Stimulated activated CD4-positive, alpha-beta T cell treated with anti-CD3 and anti-CD28 coated beads, Interleukin-4, amount 100 ng/mL, for 1 hour (primary cell): ENCODE measurements around the gene DMXL1.

Source experiments
- DNase-seq: peaks from one replicate; pipeline ENCODE4 v3.0.0-alpha.2; 2020

Gene DMXL1, protein sequence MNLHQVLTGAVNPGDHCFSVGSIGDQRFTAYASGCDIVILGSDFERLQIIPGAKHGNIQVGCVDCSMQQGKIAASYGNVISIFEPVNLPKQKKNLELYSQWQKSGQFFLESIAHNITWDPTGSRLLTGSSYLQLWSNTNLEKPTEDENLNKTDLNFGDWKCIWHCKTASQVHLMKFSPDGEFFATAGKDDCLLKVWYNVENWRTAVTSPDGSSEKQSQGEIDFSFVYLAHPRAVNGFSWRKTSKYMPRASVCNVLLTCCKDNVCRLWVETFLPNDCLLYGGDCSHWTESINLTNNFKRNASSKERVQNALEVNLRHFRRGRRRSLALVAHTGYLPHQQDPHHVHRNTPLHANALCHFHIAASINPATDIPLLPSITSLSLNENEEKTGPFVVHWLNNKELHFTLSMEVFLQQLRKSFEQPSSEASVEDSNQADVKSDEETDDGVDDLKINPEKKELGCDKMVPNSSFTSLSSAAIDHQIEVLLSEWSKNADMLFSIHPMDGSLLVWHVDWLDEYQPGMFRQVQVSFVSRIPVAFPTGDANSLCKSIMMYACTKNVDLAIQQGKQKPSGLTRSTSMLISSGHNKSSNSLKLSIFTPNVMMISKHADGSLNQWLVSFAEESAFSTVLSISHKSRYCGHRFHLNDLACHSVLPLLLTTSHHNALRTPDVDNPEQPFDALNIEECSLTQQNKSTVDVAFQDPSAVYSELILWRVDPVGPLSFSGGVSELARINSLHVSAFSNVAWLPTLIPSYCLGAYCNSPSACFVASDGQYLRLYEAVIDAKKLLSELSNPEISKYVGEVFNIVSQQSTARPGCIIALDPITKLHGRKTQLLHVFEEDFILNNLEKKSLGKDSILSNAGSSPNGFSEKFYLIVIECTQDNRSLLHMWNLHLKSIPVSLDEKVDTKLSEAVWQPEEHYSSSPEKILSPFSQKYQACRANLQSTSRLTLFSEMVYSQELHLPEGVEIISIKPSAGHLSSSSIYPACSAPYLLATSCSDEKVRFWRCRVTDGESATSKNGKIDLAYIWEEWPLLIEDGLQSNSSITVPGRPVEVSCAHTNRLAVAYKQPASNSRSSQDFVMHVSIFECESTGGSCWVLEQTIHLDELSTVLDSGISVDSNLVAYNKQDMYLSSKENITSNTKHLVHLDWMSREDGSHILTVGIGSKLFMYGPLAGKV (N-terminal part only)

DNA sequence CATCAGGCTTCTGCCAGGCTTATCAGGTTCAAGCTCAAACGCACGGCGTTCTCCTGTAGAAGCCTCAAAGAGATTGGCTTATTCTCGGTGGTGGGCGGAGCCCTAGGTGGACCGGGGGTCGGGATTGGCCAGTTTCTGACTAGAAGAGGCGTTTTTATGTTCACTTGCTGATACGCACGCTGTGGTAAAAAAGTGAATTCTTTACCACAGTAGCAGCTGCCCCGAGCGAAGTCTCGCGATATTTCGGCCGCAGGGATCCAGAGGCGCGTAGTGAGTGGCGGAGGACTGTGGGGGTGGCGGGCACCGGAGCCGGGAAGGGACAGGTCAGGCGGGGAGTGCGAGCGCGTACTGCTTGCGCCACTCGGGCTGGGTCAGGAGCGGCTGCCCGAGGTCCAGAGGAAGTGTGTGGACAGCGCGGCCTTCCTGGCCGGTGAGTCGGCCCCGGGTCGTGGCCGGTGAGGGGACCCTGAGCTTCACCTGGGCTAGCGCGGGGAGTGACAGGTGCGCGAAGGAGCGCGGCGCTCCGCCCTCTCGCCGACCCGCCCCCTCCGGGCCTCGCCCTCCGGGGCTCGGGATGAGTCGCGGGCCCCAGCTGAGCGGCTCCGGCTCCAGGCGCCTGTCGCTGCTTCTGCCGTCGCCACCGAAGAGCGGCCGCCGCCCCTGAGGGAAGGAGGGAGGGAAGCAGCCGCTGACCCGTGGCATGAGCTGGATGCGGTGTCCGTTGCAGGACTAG is at the start of gene DMXL1:
Gene DMXL1 (plus strand): TSS at position 260 of the 733 bp plus-strand sequence. CDS start 483 bp downstream, outside the sequence.
- DNase-seq, result peak; percentile 97

DNA sequence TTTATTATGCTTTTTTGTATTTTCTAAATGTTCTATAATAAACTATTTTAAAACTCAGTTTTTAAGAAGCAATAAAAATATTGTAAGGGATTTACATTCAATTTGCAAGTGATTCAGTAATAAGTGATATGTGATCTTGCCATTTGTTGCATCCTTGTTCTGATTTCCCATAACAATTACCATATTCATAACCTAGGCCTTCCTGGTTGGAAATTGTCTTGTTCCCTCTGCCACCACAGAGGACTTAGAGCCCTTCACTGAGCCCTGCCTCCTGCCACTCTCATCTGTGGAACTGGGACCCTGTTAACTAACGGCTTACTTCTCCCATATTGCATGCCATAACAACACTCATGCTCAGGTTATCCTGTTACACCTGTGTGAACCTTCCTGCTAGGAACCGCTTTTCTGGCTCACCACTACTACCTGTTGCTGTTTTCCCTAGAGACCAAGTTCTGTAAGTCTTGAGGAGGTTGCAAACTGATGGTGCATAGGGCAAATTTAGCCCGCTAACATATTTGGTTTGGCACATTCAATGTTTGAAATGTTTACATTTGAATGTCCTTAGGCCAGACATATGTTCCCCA is 49.6 kb upstream of the DMXL1 start:
- DNase-seq, result no peak

DNA sequence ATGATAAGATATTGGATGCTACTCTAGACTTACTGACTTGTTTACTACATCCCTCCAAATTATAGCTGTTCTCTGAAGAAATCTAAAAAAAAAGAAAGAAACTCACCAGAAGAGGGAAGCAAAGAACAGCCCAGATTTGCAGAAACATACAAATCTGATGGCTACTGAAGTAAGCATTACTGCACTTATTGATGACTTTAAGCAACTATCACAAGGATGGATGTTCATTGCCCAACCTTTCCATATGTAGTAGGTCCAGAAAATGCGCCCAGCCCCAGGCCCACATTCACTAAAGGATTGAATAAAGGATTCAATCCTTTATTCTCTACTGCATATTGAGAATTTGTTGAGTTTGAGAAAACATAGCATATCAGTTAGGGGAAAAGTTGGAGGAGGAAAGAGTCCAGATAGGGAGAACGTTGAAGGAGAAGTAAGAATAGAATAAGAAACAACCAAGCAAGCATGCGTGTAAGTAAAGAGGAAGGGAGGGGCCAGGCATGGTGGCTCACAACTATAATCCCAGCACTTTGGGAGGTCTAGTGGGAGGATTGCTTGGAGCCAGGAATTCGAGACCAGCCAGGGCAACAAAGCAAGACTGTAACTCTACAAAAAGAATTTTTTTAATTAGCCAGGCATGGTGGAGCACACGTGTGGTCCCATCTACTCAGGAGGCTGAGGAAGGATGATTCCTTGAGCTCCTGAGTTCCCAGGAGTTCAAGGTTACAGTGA is 48.7 kb upstream of the DMXL1 start:
- no peak for DNase-seq

DNA sequence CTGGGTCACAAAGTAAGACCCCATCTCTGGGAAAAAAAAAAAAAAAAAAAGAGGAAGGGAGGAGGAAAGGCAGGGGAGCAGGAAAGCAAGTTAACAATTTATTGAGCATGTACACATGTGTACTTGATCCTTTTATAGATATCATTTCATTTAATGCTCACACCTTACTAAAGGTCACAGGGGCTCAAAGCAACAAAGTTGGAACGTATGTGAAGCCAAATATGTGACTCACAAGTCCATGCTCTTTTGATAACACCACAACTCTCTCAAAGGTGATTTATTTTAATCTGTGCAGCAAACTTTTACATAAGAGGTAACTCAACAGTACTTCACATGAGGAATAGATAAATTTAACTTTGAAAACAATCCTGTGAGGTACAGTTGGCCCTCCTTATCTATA is 48.1 kb upstream of the DMXL1 start:
- DNase-seq, result no peak

DNA sequence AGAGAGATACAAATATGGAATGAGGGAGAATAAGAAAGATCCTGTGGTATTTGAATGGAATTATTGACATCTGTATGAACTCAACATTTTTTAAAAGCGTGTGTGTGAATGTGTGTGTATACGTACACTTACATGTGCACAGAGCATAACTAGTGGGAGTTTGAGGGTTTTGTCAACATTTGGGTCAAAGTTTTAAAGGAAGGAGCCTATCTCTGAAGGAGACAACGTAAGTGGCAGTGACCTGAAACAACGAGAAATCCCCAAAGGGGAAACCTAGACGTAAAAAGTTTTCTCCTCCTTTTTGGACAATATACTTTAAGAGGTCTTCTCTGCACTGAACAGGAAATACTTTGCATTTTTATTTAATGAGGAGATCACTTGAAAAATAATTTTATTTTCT is 42.3 kb upstream of the DMXL1 start:
- DNase-seq, result no peak

DNA sequence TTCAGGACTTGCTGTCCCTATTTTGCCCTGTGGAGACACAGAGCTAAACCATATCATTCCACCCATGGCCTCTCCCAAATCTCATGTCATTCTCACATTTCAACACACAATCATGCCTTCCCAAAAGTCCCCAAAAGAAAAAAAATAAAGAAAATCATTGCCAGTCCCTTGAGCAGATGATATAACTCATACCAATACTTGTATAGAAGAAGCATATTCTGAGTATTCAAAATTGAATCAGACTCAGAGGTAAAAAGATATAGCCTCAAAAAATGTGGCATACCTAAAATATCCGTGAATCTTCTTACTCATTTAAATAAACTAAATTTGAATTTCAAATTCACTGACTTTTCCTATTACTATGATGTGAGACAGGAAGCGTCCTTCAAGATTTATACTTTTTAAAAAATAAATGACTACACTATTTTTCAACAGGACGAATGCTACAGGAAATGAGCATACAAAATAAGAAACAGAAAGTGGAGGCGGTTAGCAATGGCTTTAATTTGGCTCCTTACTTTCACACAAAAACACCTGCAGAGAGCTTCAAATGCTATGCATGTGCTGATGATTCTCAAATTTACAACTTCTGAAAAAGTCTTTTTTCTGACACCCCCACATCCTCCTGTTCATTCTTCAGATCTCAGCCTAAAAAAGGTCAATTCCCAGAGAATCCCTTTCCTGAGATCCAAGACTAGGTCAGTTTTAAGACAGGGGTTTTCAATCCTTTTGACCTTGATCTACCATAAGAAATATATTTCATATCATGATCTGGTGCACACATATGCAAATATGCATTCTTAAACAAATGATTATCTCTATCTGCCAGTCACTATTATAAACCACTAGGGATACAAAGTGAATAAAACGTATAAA is 39.6 kb upstream of the DMXL1 start:
- DNase-seq, result no peak

DNA sequence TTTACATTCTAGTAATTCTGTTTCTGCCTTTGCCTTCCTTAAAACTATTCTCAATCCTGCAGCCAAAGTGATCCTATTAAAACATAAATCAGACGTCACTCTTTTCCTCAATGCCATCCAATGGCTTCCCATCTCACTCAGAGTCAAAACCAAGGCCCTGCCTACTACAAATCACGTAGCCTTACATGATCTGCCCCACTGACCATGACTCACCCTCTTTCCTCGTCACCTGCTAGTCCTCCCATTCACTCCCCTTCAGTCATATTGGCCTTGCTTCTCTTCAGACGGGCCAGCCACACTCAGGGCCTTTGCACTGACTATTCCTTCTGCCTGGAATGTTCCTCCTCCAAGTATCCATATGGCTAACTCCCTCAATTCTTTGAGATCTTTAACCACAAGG is 39.0 kb upstream of the DMXL1 start:
- DNase-seq, result no peak

DNA sequence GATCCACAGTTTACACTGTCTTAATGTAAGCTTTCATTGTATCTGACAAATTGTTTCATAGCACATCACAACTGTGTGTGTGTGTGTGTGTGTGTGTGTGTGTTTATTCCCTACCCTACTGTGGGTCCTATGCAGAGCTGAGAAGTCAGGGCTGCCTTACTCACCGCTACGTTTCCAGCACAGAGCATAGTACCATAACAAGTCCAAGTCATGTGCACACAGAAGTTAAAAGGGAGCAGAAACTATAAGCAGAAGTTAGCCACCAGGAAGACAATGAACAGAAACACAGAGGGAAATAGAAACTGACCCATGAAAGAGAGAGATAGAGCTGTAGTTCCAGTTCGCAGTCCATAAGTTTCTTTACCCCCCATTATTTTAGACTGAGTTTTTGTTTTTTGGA is 38.2 kb upstream of the DMXL1 start:
- no peak for DNase-seq

DNA sequence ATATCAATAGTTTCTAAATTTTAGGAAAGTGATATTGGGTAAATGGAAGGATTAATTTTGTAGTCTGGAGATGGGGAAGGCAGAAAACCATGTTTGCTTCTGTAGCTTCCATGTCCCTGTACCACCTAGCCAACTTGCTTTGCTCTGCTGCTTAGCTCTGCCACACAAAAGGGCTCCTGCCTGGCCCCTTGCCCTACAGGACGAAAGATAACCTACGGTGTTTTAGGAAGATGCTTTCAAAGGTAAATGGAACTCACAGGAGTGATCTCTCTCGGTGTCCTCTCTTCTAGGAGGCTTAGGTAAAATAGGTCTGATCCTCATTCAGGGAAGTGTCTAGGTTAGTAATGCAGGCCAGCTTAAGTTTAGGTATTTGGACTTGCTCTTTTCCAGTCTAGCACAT is 37.8 kb upstream of the DMXL1 start:
- no peak for DNase-seq

DNA sequence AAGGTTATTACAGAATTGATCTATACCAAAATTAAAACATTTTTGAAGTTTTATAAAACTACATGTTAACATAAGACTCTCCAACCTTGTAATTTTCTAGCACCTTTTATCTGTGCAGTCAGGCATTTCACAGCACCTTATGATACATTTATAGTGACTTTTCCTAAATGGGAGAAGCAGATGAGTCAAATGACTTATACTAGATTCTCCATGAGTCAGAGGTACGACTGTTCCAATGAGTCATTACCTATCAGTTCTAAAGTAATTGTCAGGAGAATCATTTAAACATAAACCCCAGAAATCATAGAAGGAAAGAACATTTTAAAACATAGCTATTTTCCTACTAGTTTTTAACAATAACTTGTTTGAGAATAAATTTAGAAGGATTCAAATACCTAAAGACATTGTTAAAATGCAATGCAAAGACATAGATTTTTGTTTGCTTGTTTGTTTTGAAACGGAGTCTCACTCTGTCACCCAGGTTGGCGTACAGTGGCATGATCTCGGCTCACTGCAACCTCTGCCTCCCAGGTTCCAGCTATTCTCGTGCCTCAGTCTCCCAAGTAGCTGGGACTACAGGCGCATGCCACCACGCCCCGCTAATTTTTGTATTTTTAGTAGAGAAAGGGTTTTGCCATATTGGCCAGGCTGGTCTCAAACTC is 34.7 kb upstream of the DMXL1 start:
- no peak for DNase-seq

DNA sequence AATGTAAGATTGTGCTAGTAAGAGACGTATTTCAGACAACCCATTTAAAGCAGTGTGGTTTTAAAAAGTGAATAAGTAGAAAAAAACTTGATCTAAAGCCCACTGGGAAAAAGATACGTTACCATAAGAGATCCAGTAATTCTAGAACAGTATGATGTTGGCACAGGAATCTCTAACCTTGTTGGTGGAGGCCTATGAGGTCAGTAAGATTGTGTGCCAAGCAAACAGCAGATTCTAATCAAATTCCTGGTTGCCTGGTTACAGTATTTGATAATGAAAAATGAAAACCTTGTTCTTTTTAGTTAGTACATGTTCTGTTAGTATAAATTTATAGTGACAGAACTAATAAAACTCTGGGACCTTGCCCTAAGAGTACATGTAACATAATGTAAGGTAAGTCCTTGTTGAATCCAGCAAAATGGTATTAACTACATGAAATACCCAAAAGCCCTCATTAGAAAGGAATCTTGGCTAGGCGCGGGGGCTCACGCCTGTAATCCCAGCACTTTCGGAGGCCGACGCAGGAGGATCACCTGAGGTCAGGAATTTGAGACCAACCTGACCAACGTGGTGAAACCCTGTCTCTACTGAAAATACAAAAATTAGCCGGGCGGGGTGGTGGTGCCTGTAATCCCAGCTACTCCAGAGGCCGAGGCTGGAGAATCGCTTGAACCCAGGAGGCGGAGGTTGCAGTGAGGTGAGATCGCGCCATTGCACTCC is 33.2 kb upstream of the DMXL1 start:
- no peak for DNase-seq

DNA sequence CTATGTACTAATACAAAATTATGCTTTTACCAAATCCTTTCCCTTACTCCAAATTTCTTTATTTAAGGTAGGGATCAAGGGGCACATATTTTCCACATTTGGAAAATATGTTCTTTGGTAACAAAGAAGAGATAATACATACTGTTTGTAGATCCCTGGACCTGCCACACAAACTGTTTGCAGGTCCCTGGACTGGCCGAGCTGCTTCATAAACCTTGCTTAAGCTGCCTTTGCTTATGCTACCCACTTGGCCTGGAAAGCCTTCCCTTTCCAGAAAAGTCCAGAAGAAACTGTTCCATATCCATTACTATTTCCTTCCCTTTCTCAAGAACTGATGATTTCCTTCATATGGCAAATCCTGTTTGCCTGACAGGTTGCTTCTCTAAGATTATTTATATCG is 22.6 kb upstream of the DMXL1 start:
- DNase-seq, result no peak

DNA sequence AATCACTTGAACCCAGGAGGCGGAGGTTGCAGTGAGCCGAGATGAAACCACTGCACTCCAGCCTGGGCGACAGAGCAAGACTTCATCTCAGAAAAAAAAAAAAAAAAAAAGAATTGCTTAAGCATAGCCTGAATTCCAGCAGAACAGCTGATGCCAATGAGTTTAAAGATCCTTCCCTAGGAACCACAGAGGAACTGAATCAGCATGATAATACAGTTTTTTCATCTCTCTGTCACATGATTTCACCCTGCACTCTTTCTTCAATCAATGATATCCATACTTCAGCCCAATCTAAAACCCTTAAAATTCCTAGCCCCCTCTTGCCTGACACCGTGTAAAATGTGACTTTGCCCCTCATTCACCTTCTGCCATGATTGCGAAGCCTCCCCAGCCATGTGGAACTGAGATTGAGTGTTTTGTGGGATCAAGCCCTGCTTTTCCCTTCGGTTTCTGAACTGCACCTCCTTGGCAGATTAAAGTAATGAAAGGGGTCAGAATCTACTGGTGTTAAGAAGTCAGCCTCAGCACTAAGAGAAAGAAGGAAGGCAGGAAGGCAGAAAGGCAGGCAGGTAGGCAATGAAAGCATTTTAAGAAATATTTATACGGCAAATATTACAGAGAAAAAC is 20.9 kb upstream of the DMXL1 start:
- DNase-seq, result no peak

DNA sequence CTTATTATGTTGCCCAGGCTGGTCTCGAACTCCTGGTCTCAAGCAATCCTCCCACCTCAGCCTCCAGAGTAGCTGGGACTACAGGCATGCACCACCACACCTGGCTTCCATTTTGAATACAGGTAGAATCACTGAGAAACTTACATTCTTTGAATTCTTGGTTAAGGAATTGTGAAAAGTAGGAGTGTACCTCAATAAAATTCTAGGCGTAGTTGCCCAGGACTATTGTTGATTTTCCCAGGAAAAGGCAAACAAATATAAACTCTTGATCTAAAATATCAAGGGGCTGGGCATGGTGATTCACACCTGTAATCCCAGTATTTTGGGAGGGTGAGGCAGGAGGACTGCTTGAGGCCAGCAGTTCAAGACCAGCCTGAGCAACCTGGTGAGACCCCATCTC is 16.8 kb upstream of the DMXL1 start:
- DNase-seq, result no peak

DNA sequence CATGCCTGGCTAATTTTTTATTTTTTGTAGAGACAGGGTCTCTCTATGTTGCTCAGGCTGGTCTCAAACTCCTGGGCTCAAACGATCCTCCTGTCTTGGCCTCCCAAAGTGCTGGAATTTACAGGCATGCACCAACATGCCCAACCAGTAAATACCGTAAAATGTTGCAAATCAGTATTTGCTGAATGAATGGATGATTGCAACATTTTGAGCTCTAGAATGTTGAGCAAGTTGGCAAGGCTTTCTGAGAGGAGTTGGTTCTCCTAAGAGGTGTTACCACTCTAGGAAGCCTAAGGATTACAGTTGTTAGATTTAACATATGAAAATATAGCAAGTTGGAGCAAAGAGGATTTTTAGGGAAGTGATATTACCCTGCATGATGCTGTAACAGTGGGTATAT is 15.6 kb upstream of the DMXL1 start:
- DNase-seq, result no peak

DNA sequence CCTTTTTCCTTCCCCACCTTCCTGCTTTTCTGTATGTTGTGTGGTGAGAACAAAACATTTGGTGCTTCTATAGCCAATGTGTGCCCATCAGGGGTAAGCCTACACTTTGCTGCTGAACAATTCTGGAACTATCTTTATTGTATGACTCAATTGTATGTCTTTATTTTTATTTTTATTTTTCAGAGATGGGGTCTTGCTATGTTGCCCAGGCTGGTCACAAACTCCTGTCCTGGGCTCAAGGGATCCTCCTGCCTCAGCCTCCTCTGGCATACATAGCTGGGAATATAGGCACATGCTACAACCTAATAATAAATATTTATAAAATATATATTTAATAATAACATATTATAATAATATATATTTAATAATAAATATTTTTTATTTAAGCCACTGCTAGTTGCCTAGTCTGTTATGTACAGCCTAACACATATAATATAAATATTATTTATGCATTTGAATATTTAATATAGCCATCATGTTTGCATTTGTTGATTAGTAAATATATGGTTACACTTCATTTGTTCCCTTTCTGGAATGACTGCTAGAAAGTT is 11.8 kb upstream of the DMXL1 start:
- DNase-seq, result no peak

DNA sequence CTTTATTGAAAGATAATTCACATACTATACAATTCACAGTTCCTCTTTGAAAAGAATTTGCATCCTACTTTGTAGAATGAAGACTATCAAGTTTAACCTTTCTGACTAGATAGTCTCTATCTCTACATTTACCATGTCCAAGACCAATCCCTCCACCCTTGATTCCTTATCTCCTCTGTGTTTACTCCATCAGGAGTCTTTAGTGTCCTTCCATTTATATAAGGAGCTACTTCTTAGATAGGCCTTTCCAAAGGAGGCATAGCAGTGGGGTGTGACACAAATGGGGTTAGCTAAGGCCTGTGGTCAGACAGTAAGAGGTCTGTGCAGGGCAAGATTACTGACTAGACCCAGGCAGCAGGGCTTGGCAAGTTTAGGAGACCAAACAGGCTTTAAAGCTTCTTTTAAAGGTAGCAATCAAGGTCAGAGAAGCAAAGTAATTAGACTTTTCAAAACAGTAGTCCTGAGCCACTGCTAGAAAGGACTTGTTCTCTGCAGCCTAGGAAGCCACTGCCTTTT is 11.1 kb upstream of the DMXL1 start:
- no peak for DNase-seq
